ENCODE measurements around the gene PIP4K2B.

PIP4K2B gene

DNA sequence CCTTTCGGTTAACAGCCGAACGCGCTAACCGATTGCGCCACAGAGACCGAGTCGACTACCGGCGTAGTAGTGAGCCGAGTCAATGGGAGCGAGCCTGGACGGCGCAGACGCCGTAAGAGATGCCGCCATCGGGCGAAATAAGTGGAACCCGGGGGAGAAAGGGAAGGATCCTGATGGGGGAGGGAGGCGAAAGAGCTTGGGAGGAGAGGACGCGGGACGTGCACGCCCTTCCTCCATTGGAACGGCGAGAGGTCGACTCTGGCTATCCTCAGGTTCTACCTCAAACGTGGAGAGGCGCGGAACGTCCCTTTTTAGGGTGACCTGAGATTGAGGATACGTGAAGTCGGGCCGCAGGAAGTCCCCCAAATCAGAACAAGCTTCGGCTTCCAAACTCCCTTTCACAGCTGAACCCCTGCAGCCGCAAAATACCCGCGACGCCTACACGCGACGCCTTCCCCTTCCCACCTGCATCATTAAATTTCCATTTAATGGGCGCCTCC, 47.5 kb downstream of the PIP4K2B start:
- TF ChIP-seq, protein P1, sequence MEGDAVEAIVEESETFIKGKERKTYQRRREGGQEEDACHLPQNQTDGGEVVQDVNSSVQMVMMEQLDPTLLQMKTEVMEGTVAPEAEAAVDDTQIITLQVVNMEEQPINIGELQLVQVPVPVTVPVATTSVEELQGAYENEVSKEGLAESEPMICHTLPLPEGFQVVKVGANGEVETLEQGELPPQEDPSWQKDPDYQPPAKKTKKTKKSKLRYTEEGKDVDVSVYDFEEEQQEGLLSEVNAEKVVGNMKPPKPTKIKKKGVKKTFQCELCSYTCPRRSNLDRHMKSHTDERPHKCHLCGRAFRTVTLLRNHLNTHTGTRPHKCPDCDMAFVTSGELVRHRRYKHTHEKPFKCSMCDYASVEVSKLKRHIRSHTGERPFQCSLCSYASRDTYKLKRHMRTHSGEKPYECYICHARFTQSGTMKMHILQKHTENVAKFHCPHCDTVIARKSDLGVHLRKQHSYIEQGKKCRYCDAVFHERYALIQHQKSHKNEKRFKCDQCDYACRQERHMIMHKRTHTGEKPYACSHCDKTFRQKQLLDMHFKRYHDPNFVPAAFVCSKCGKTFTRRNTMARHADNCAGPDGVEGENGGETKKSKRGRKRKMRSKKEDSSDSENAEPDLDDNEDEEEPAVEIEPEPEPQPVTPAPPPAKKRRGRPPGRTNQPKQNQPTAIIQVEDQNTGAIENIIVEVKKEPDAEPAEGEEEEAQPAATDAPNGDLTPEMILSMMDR (IDR thresholded peaks at IDR 0.05; ENCODE audit: low read depth, low read length) = no peak
- peak overlapping the region; percentile 97 for H3K4me3 ChIP-seq (ENCODE audit: low read depth, low read length)

GRCh38 chr17:38751144-38751807, 48.1 kb downstream of the PIP4K2B start:
- TF ChIP-seq, protein P1 (IDR thresholded peaks at IDR 0.05; ENCODE audit: low read depth, low read length) = no peak

DNA sequence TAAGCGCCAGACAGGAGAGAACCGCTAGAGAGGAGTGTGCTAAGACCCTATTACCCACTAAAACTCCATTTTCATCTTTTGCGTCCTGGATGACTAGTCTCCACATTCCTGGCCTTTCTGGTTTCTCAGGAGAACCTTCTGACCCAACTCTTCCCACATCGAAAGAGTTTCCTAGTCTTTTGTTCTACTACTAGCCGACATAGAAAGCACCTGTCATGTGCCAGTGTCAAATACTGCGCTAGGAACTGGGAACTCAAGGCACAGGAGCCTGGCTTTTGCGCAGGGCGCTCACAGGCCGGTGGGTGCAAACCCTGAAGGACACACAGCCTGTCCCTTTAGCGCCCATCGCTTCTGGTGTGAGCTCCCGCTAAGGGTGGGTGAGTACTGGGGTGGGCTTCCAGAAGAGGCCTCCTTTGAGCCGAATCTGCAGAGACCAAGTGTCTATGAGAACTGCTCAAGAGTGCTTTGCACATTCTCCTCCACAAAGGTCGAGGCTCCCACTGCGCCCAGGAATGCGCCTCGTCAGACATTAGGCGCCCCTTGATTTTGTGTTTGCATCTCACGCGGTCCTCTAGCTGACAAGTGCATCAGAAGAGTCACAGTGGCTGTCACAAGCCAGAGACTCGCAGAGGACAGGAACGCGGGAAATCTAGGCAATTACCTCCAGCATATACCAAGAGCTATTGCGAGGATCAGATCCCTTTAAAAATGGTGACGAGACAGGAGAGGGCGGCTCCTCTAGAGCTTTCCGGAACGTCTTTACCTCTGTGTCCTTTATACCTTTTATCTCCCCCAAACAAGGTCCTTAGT, 48.8 kb downstream of the PIP4K2B start:
- H3K4me3 ChIP-seq (ENCODE audit: low read depth, low read length) = peak overlapping the region; percentile 65
- TF ChIP-seq, protein P1 (IDR thresholded peaks at IDR 0.05; ENCODE audit: low read depth, low read length) = no peak

More at GRCh38 chr17:38751144-38751807, 48.1 kb downstream of the PIP4K2B start:
- H3K4me3 ChIP-seq (ENCODE audit: low read depth, low read length) = peak overlapping the region; percentile 44

- TF ChIP-seq, protein P1 (IDR thresholded peaks at IDR 0.05; ENCODE audit: low read depth, low read length) = no peak
- H3K4me3 ChIP-seq (ENCODE audit: low read depth, low read length) = peak overlapping the region; percentile 65
These were observed 49.4 kb downstream of the PIP4K2B start for GRCh38 chr17:38750044-38750311.

- TF ChIP-seq, protein P1 (IDR thresholded peaks at IDR 0.05; ENCODE audit: low read depth, low read length) = no peak
- H3K4me3 ChIP-seq (ENCODE audit: low read depth, low read length) = peak overlapping the region; percentile 65
These were observed 49.9 kb downstream of the PIP4K2B start for GRCh38 chr17:38749223-38750043.

GRCh38 chr17:38748892-38749222, 50.5 kb downstream of the PIP4K2B start:
- TF ChIP-seq, protein P1 (IDR thresholded peaks at IDR 0.05; ENCODE audit: low read depth, low read length) = no peak
- H3K4me3 ChIP-seq (ENCODE audit: low read depth, low read length) = peak overlapping the region; percentile 65
